ENCODE measurements around the gene OLFML1. TPM values are rescaled to one million over a fixed set of nuclear protein-coding genes. Genes with fewer than 3 reads are reported as not detected.
A peak's percentile ranks its signal among the peaks of the same experiment; 100 is the strongest.

The OLFML1 gene
- total RNA-seq, 1 donor from 2014 or later: 10.7 TPM

DNA sequence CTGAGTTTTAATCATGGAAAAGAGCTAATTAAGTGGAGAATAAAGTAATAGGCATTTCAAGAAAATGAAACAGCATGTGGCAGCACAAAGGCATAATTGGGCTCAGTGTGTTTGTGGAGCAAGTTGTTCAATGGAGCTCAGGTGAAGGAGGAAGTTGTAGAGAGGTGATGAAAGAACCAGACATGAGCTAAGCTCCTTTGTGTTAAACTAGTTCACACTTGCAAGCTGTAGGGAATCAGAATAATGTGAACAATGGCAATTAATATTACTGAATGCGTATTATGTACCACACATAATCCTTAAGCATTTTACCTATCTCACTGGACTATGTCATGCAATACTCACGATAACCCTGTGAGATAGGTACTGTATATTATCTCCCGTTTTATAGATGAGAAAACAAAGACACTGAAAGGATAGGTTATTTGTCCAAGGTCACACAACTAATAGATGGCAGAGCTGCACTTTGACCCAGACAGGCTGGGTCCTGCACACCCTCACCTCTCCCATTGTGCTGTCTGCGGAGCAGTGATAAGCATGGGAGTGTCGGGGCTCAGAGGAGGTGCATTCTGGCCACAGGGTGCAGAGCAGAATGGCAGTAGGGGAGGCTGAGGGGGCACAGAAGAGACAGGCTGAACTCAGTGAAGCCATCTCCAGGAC is 8.9 kb downstream of the OLFML1 start:
- Histone ChIP-seq H3K9me3 (no peaks in the 10 kb centered on the region), H3K27me3 (no peaks in the 10 kb centered on the region), H3K36me3 (no peaks in the 10 kb centered on the region), H3K4me1 (no peaks in the 10 kb centered on the region), H3K27ac (no peak overlapping the region), H3K4me3 (no peak overlapping the region)
- TF ChIP-seq, protein P1, sequence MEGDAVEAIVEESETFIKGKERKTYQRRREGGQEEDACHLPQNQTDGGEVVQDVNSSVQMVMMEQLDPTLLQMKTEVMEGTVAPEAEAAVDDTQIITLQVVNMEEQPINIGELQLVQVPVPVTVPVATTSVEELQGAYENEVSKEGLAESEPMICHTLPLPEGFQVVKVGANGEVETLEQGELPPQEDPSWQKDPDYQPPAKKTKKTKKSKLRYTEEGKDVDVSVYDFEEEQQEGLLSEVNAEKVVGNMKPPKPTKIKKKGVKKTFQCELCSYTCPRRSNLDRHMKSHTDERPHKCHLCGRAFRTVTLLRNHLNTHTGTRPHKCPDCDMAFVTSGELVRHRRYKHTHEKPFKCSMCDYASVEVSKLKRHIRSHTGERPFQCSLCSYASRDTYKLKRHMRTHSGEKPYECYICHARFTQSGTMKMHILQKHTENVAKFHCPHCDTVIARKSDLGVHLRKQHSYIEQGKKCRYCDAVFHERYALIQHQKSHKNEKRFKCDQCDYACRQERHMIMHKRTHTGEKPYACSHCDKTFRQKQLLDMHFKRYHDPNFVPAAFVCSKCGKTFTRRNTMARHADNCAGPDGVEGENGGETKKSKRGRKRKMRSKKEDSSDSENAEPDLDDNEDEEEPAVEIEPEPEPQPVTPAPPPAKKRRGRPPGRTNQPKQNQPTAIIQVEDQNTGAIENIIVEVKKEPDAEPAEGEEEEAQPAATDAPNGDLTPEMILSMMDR (IDR thresholded peaks at IDR 0.05): no peak
- intact Hi-C loops (cut with DNase I): no loop called here
- DNase-seq (ENCODE audit: low spot score in 2 of 2): no peak

DNA sequence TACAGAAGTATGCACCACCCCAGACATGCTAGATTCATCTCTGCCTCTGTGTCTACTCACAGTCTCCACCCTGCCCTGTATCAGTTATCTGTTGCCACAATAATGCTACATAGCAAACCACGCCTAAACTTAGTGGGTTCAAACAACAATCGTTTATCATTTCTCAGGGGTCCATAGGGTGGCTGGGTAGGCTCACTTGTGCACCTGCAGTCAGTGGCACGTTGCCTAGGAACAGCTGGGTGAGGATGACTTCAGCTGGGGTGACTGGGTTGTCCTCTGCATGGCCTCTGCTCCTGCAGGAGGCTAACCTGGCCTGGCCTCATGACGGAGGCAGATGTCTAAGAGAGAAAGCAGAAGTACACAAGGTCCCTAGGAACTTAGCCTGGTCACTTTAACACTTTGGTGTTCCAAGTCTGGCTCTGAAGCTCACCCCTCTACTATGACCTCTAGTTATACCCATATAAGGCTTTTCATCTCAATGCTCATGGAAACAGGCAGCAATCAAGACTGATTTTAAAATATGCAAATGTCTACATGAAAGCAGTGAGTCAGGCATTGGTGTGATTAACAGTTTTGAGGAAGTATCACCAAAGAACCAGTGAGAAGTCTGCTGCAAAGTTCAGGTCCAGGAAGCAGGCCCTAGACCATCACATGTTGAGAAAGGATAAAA is 10.7 kb downstream of the OLFML1 start:
- peak in 1 of 2 donors; percentile 19 for DNase-seq (ENCODE audit: low spot score in 2 of 2)

DNA sequence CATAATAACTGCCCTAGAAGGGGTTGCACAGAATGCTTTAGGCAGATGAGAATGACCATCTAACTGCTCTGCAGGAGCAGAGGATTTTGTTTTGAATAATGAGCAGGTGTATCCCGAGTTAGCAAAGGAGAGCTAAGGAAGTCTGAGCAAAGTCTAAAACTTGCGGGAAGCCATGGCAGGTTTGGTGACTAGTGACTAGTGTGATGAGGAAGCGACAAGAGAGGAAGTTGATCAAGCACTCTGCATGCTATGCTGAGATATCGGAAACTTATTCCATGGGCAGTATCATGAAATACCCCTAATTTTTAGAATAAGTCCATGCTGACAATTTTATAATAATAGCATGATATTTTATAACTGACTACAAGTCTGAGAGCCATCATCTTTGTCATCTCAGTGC is 12.9 kb downstream of the OLFML1 start:
- H3K4me1 ChIP-seq: no peaks in the 10 kb centered on the region
- DNase-seq (ENCODE audit: low spot score in 2 of 2): no peak
- H3K36me3 ChIP-seq: no peaks in the 10 kb centered on the region
- no peaks in the 10 kb centered on the region for H3K27me3 ChIP-seq
- no peaks in the 10 kb centered on the region for H3K9me3 ChIP-seq
- no peak overlapping the region for H3K27ac ChIP-seq
- intact Hi-C loops (cut with DNase I): no loop called here
- TF ChIP-seq, protein P1 (IDR thresholded peaks at IDR 0.05): no peak
- H3K4me3 ChIP-seq: no peak overlapping the region

More for the DNA sequence above, 10.7 kb downstream of the OLFML1 start:
- no peaks in the 10 kb centered on the region for H3K9me3 ChIP-seq
- no peaks in the 10 kb centered on the region for H3K36me3 ChIP-seq
- H3K27ac ChIP-seq: no peak overlapping the region
- TF ChIP-seq, protein P1 (IDR thresholded peaks at IDR 0.05): no peak
- H3K4me1 ChIP-seq: no peaks in the 10 kb centered on the region
- no peak overlapping the region for H3K4me3 ChIP-seq
- H3K27me3 ChIP-seq: no peaks in the 10 kb centered on the region
- intact Hi-C loops (cut with DNase I): no loop called here

DNA sequence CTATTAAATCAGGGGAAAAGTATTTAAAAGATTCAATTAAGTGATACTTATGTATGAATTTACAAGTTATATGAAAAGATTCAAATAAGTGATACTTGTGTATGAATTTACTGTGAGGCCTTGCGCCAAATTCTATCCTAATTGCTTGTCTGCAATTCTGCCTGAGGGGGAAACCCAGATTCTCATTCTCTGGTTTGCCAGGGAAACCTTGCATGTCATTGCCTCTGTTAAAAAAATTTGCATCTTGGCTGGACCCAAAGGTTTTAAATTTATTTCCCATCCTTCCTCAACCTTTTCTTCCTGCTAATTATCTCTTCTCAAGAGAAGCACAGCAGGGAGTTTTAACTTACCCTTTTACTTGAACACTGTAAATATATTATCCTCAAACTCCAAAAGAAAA is 13.8 kb downstream of the OLFML1 start:
- no peak overlapping the region for H3K4me3 ChIP-seq
- no peaks in the 10 kb centered on the region for H3K36me3 ChIP-seq
- TF ChIP-seq, protein P1 (IDR thresholded peaks at IDR 0.05): no peak
- no peaks in the 10 kb centered on the region for H3K9me3 ChIP-seq
- H3K27ac ChIP-seq: no peak overlapping the region
- intact Hi-C loops (cut with DNase I): no loop called here
- DNase-seq (ENCODE audit: low spot score in 2 of 2): no peak
- H3K27me3 ChIP-seq: no peaks in the 10 kb centered on the region
- H3K4me1 ChIP-seq: no peaks in the 10 kb centered on the region

DNA sequence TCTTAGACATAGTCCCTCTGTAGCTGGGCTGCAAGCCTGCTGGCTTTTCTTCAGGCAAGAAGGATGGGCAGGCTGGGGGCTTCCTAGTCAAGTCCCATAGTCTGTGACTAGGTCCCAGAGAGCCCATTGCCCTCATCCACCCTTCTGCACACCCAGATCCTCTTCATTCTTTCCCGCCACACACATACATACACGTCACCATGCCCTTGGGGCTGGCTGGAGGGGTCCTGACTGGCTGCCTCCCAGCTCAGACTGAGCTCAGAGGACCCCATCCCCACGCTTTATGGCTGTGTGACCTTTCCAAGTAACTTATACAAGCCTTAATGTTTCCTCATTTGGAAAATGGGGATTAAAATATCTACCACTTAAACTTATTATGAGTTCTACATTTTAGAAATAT is 14.9 kb downstream of the OLFML1 start:
- intact Hi-C loops (cut with DNase I): no loop called here
- H3K36me3 ChIP-seq: no peaks in the 10 kb centered on the region
- DNase-seq (ENCODE audit: low spot score in 2 of 2): no peak

More for the DNA sequence above, 14.9 kb downstream of the OLFML1 start:
- no peaks in the 10 kb centered on the region for H3K9me3 ChIP-seq
- TF ChIP-seq, protein P1 (IDR thresholded peaks at IDR 0.05): no peak
- no peak overlapping the region for H3K27ac ChIP-seq
- H3K27me3 ChIP-seq: no peaks in the 10 kb centered on the region
- no peak overlapping the region for H3K4me3 ChIP-seq
- no peaks in the 10 kb centered on the region for H3K4me1 ChIP-seq
